ENCODE measurements around the gene CERT1. TPM values are rescaled to one million over a fixed set of nuclear protein-coding genes. Genes with fewer than 3 reads are reported as not detected.

CERT1 gene
- total RNA-seq, 4 donors from 2014 or later = 28.5 to 45.3 (median 35.8) TPM

GRCh38 chr5:75545131-75545530, 33.7 kb upstream of the CERT1 start:
- no peak overlapping the region for H3K27ac ChIP-seq (replicated peaks in 1 of 4)
- peaks cover 0 to 6% (median 0%) of the 10 kb centered on the region in 4 donors for H3K4me1 ChIP-seq
- H3K27me3 ChIP-seq = no peaks in the 10 kb centered on the region
- no peaks in the 10 kb centered on the region for H3K9me3 ChIP-seq
- peaks cover 0 to 19% (median 5%) of the 10 kb centered on the region in 4 donors for H3K36me3 ChIP-seq
- TF ChIP-seq POLR2AphosphoS5 (IDR thresholded peaks at IDR 0.05) (no peak), CTCF (IDR thresholded peaks at IDR 0.05) (no peak), POLR2A (IDR thresholded peaks at IDR 0.05; ENCODE audit: low read depth) (no peak), EP300 (IDR thresholded peaks at IDR 0.05) (no peak)
- no peak overlapping the region for H3K4me3 ChIP-seq
- WGBS = 88% methylated on average over 2 of the region's 2 CpGs
- intact Hi-C loops (cut with DNase I) = no loop called here
- DNase-seq (ENCODE audit: extremely low spot score) = no peak

GRCh38 chr5:75538211-75538610, 26.8 kb upstream of the CERT1 start:
- WGBS = 39% methylated on average over 1 of the region's 1 CpG
- peaks cover 16 to 39% (median 31%) of the 10 kb centered on the region in 4 donors for H3K4me1 ChIP-seq
- H3K36me3 ChIP-seq = peaks cover 0 to 10% (median 0%) of the 10 kb centered on the region in 4 donors
- H3K27me3 ChIP-seq = no peaks in the 10 kb centered on the region
- H3K9me3 ChIP-seq = peaks cover 0 to 10% (median 5%) of the 10 kb centered on the region in 4 donors
- H3K27ac ChIP-seq (replicated peaks in 1 of 4) = no peak overlapping the region
- intact Hi-C loops (cut with DNase I) = no loop called here
- H3K4me3 ChIP-seq = no peak overlapping the region
- no peak for DNase-seq (ENCODE audit: extremely low spot score)
- TF ChIP-seq POLR2A (IDR thresholded peaks at IDR 0.05; ENCODE audit: low read depth) (no peak), CTCF (IDR thresholded peaks at IDR 0.05) (no peak), EP300 (IDR thresholded peaks at IDR 0.05) (no peak), POLR2AphosphoS5 (IDR thresholded peaks at IDR 0.05) (no peak)

- H3K27ac ChIP-seq (replicated peaks in 1 of 4) = no peak overlapping the region
- H3K9me3 ChIP-seq = peaks cover 0 to 10% (median 5%) of the 10 kb centered on the region in 4 donors
- peaks cover 0 to 10% (median 0%) of the 10 kb centered on the region in 4 donors for H3K36me3 ChIP-seq
- intact Hi-C loops (cut with DNase I) = no loop called here
- H3K27me3 ChIP-seq = no peaks in the 10 kb centered on the region
- H3K4me1 ChIP-seq = peaks cover 16 to 39% (median 31%) of the 10 kb centered on the region in 4 donors
- WGBS = 93% methylated on average over 3 of the region's 6 CpGs
- H3K4me3 ChIP-seq = no peak overlapping the region
- no peak for DNase-seq (ENCODE audit: extremely low spot score)
- TF ChIP-seq CTCF (IDR thresholded peaks at IDR 0.05) (no peak), EP300 (IDR thresholded peaks at IDR 0.05) (no peak), POLR2AphosphoS5 (IDR thresholded peaks at IDR 0.05) (no peak), POLR2A (IDR thresholded peaks at IDR 0.05; ENCODE audit: low read depth) (no peak)
Observed at GRCh38 chr5:75536694-75537360, 25.4 kb upstream of the CERT1 start.

GRCh38 chr5:75536147-75536546, 24.7 kb upstream of the CERT1 start:
- WGBS = 90% methylated on average over 2 of the region's 3 CpGs
- H3K27me3 ChIP-seq = no peaks in the 10 kb centered on the region
- TF ChIP-seq POLR2A (IDR thresholded peaks at IDR 0.05; ENCODE audit: low read depth) = no peak
- TF ChIP-seq EP300 (IDR thresholded peaks at IDR 0.05) = no peak
- no peak for TF ChIP-seq POLR2AphosphoS5 (IDR thresholded peaks at IDR 0.05)
- TF ChIP-seq CTCF (IDR thresholded peaks at IDR 0.05) = no peak
- intact Hi-C loops (cut with DNase I) = no loop called here
- no peak overlapping the region for H3K4me3 ChIP-seq
- DNase-seq (ENCODE audit: extremely low spot score) = no peak
- H3K4me1 ChIP-seq = peaks cover 16 to 39% (median 31%) of the 10 kb centered on the region in 4 donors
- peaks cover 0 to 10% (median 5%) of the 10 kb centered on the region in 4 donors for H3K9me3 ChIP-seq
- H3K36me3 ChIP-seq = peaks cover 0 to 9% (median 0%) of the 10 kb centered on the region in 4 donors
- H3K27ac ChIP-seq (replicated peaks in 1 of 4) = no peak overlapping the region

All from esophagus muscularis mucosa (tissue), 4 donors.